NCI-H128 (cell line): ENCODE measurements around the gene VWA5B2.

Source experiments
- DNase-seq: peaks from one replicate; lab custom pipeline; 2025; ENCODE audit not compliant: unreplicated experiment; lab: John Stamatoyannopoulos, UW

VWA5B2 gene

GRCh38 chr3:184222521-184222920, 6.9 kb upstream of the VWA5B2 start:
- DNase-seq = no peak

- no peak for DNase-seq
Measured at GRCh38 chr3:184223946-184224345, 5.4 kb upstream of the VWA5B2 start.

GRCh38 chr3:184227481-184227935, 1.9 kb upstream of the VWA5B2 start:
- DNase-seq = no peak

- no peak for DNase-seq
Measured at GRCh38 chr3:184228376-184229137, 828 bp upstream of the VWA5B2 start.

- DNase-seq = no peak
Measured at GRCh38 chr3:184230081-184230602, 757 bp downstream of the VWA5B2 start.

GRCh38 chr3:184230603-184231528, 1.5 kb downstream of the VWA5B2 start:
- no peak for DNase-seq

- no peak for DNase-seq
Measured at GRCh38 chr3:184231671-184232070, 2.3 kb downstream of the VWA5B2 start.

- DNase-seq = no peak
Measured at GRCh38 chr3:184233127-184233843, 3.9 kb downstream of the VWA5B2 start.

- DNase-seq = no peak
Measured at GRCh38 chr3:184234224-184234623, 4.8 kb downstream of the VWA5B2 start.

- DNase-seq = no peak
Measured at GRCh38 chr3:184234671-184235380, 5.4 kb downstream of the VWA5B2 start.

- DNase-seq = no peak
Measured at GRCh38 chr3:184235381-184236032, 6.1 kb downstream of the VWA5B2 start.

GRCh38 chr3:184236033-184236410, 6.6 kb downstream of the VWA5B2 start:
- no peak for DNase-seq

- DNase-seq = no peak
Measured at GRCh38 chr3:184236636-184237035, 7.3 kb downstream of the VWA5B2 start.

- DNase-seq = no peak
Measured at GRCh38 chr3:184237211-184237610, 7.8 kb downstream of the VWA5B2 start.

- no peak for DNase-seq
Measured at GRCh38 chr3:184237807-184238206, 8.4 kb downstream of the VWA5B2 start.

- no peak for DNase-seq
Measured at GRCh38 chr3:184238246-184238818, 8.9 kb downstream of the VWA5B2 start.

- no peak for DNase-seq
Measured at GRCh38 chr3:184239221-184239620, 9.8 kb downstream of the VWA5B2 start.

- no peak for DNase-seq
Measured at GRCh38 chr3:184239708-184240107, 10.3 kb downstream of the VWA5B2 start.

GRCh38 chr3:184240384-184241140, 11.2 kb downstream of the VWA5B2 start:
- no peak for DNase-seq
